ENCODE results near the gene TGFBI.

DNA sequence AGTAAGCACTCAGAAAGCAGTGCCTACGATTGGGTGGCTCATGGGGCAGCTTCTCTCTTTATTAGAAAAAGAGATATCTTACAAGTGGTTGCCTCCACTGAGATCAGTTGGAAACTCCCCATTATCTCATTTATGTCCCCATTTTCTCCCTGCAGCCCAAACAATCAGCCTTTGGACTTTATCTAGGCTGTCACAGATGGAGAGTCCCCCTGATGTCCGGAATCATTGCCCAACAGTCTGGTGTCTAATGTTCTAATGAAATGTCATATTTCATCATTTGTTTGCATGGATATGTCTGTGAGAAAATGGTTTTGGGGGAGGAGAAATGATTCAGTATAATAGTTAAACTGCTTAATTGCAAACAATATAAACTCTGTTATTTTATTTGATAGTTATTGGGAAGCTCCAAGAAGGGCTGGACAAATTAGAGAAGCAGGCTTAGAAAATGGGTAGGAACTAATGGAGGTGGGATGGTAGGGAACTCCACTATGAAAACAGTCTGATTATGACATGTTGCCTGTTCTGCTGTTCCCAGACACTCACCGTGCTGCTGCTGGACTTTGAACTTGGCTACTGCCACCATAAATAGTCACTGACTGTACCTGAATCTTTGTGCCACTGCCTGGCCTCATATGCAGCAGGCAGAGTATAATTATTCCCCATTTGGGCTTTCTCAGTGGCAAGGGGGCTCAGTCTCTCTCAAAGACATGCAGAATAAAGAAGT is 65.6 kb downstream of the TGFBI start:
- TF ChIP-seq POLR2A (IDR thresholded peaks at IDR 0.05): no peak
- no peak for TF ChIP-seq POLR2AphosphoS5 (IDR thresholded peaks at IDR 0.05; ENCODE audit: insufficient read depth in 1 of 2, low read depth in 1 of 2)
